Left cardiac atrium (tissue), 4 donors: ENCODE measurements around the gene TRIB2. TPM values are rescaled to one million over a fixed set of nuclear protein-coding genes. Genes with fewer than 3 reads are reported as not detected.
"Not testable (repeated sequence)": the region's sequence is repeated elsewhere in the genome, so short reads cannot be mapped to it uniquely, and the experiment has no call there.

Source experiments
- ATAC-seq, 2 donors: fragments of 200-7000 bp; cut with Tn5 transposase; one replicate each; pipeline ENCODE4 v1.9.1; 2020; ENCODE audit warnings: mild to moderate bottlenecking in 2 of 2, moderate library complexity in 2 of 2
- DNase-seq: peaks from one replicate; pipeline ENCODE4 v3.0.0-alpha.2; 2020
- intact Hi-C, 2 donors: fragments of 100-400 bp; cut with DNase I; formaldehyde crosslinking; loops; one replicate each; pipeline versions ENCODE4 v1.14.1 to v1.15.1; 2022 to 2023
- long read RNA-seq: library from polyadenylated mRNA; unstranded; transcript quantifications from one replicate; pipeline ENCODE4 v2.0.0, GENCODE V29; 2021
- total RNA-seq, 2 donors: library from RNA; stranded (reverse); fragmentation: NEBNext Ultra II Directional; extraction: Animal tissue kit (Norgen Biotek cat#: 25700); gene quantifications; one replicate each; pipeline ENCODE4 v1.2.1, GENCODE V29; 2021
- donor health status: DM: no; HTN: yes; CAD: no.
- donor health status: DM: no; HTN: yes; CAD: no; lungs with severe emphysema.
- donor health status: DM: yes; HTN: yes; CAD: no.
- donor health status: Dilated cardiomyopathy.

TRIB2 gene
- total RNA-seq, result 10 to 100 TPM; 32.5 to 43.6 TPM
- long read RNA-seq, full-length matches to known transcripts, result 41 of 46 reads
- long read RNA-seq, partial matches to known transcripts, result 4 of 46 reads
- long read RNA-seq, other reads (novel, unspliced or antisense), result 1 of 46 reads

GRCh38 chr2:12716282-12717190, at the start of gene TRIB2:
TRIB2 (plus strand) TSS chr2:12716936; CDS start chr2:12718308, 1,372 bp downstream.
- ATAC-seq (peak; percentile 85 to 89), DNase-seq (peak; percentile 92)
- intact Hi-C loops, result loop anchor here (2.0 to 10.0 kb wide), 7 partner anchors 172 to 884 kb away; no protein-coding TSS in a partner anchor

GRCh38 chr2:12669036-12669435, 47.7 kb upstream of the TRIB2 start:
- intact Hi-C loops, result no loop called here
- ATAC-seq, result no peak
- DNase-seq, result no peak

GRCh38 chr2:12672711-12673315, 43.9 kb upstream of the TRIB2 start:
- intact Hi-C loops, result no loop called here
- ATAC-seq (no peak), DNase-seq (no peak)

GRCh38 chr2:12674644-12675328, 42.0 kb upstream of the TRIB2 start:
- ATAC-seq, result peak in 1 of 2 donors; percentile 68
- intact Hi-C loops, result no loop called here

GRCh38 chr2:12675352-12675795, 41.4 kb upstream of the TRIB2 start:
- DNase-seq, result peak; percentile 36
- peak in 1 of 2 donors; percentile 82 for ATAC-seq
- intact Hi-C loops, result no loop called here

More at GRCh38 chr2:12674644-12675328, 42.0 kb upstream of the TRIB2 start:
- no peak for DNase-seq

- peak in 1 of 2 donors; percentile 22 for ATAC-seq
- intact Hi-C loops, result no loop called here
- no peak for DNase-seq
Observed at GRCh38 chr2:12675801-12676200, 40.9 kb upstream of the TRIB2 start.

GRCh38 chr2:12676771-12677170, 40.0 kb upstream of the TRIB2 start:
- intact Hi-C loops, result no loop called here
- ATAC-seq (no peak), DNase-seq (no peak)

GRCh38 chr2:12678186-12678585, 38.5 kb upstream of the TRIB2 start:
- DNase-seq (no peak), ATAC-seq (no peak)
- intact Hi-C loops, result no loop called here

GRCh38 chr2:12679550-12680072, 37.1 kb upstream of the TRIB2 start:
- DNase-seq, result no peak
- intact Hi-C loops, result no loop called here
- ATAC-seq, result no peak

GRCh38 chr2:12680115-12680514, 36.6 kb upstream of the TRIB2 start:
- ATAC-seq, DNase-seq, intact Hi-C loops: not testable (repeated sequence)

- ATAC-seq, result no peak
- intact Hi-C loops, result no loop called here
- no peak for DNase-seq
Observed at GRCh38 chr2:12682017-12682416, 34.7 kb upstream of the TRIB2 start.

- DNase-seq (no peak), ATAC-seq (no peak)
- intact Hi-C loops, result no loop called here
Observed at GRCh38 chr2:12683457-12684100, 33.2 kb upstream of the TRIB2 start.

- DNase-seq (no peak), ATAC-seq (peak; percentile 62 to 69)
- intact Hi-C loops, result no loop called here
Observed at GRCh38 chr2:12684471-12684936, 32.2 kb upstream of the TRIB2 start.

GRCh38 chr2:12685145-12685544, 31.6 kb upstream of the TRIB2 start:
- DNase-seq, result no peak
- intact Hi-C loops, result no loop called here
- ATAC-seq, result no peak

GRCh38 chr2:12685956-12686355, 30.8 kb upstream of the TRIB2 start:
- ATAC-seq (no peak), DNase-seq (no peak)
- intact Hi-C loops, result no loop called here

- intact Hi-C loops, result no loop called here
- no peak for DNase-seq
- no peak for ATAC-seq
Observed at GRCh38 chr2:12686708-12687283, 29.9 kb upstream of the TRIB2 start.

GRCh38 chr2:12688091-12688490, 28.6 kb upstream of the TRIB2 start:
- DNase-seq, result no peak
- intact Hi-C loops, result no loop called here

GRCh38 chr2:12688893-12689292, 27.8 kb upstream of the TRIB2 start:
- DNase-seq (no peak), ATAC-seq (no peak)
- intact Hi-C loops, result no loop called here

More at GRCh38 chr2:12688091-12688490, 28.6 kb upstream of the TRIB2 start:
- no peak for ATAC-seq
